ENCODE results near the gene CLPTM1. TPM values are rescaled to one million over a fixed set of nuclear protein-coding genes. Genes with fewer than 3 reads are reported as not detected.
A peak's percentile ranks its signal among the peaks of the same experiment; 100 is the strongest.
"Not testable (repeated sequence)": the region's sequence is repeated elsewhere in the genome, so short reads cannot be mapped to it uniquely, and the experiment has no call there.

CLPTM1 gene
- total RNA-seq, 2 experiments from 2014 or later: 63.8 to 65.3 TPM

DNA sequence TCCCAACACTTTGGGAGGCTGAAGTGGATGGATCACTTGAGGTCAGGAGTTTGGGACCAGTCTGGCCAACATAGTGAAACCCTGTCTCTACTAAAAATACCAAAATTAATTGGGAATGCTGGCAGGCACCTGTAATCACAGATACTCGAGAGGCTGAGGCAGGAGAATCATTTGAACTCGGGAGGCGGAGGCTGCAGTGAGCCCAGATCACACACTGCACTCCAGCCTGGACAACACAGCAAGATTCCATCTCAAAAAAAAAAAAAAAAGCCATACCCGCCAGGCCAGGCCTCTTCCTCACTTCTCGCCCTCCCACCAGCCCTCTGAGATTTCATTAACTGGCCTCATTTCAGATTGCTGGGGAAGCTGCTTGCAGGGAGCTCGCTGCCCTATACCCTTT is 38.3 kb downstream of the CLPTM1 start:
- POLR2A ChIA-PET: interaction anchor here (0.7 kb wide), 1 partner anchor 160 kb away, joined by 4 read pairs; no protein-coding TSS in a partner anchor
- H3K27ac Mint-ChIP-seq: no peak overlapping the region

DNA sequence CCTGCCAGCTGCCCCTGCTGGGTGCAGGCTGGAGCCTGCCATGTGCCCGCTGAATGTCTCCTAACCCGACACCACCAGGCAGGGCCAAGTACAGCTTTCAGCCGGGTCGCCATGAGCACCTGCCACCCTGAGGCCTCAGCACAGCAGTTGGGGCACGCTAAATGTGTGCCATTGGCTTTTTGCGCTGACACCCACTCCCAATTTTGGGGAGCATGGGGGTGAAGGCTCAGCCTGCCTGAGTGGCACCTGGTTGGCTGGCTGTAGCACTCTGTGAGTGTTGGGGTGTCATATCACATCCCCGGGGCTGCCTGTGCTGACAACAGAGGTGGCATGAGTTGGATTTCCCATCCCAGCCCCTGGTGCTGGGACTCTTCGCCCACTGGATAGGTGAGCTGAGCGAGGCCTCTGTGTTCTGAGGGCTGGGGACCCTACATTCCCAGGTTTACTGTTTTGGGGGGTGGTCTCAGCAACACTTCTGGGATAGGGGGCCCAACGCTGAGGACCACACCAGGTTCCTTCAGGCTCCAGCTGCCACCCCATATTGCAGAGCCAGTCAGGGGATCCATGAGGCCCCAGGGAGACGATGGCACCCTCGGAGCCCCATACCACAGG is 38.9 kb downstream of the CLPTM1 start:
- Mint-ChIP-seq H3K27me3 (no peaks in the 10 kb centered on the region), H3K36me3 (peaks cover 4% of the 10 kb centered on the region), H3K9me3 (no peaks in the 10 kb centered on the region), H3K4me3 (no peak overlapping the region), H3K4me1 (peaks cover 7% of the 10 kb centered on the region), H3K27ac (no peak overlapping the region)
- ATAC-seq (ENCODE audit: low read depth) (no peak), DNase-seq (no peak)
- POLR2A ChIA-PET: interaction anchor here (0.7 kb wide), 1 partner anchor 159 kb away, joined by 4 read pairs; no protein-coding TSS in a partner anchor

More for the DNA sequence above, 38.3 kb downstream of the CLPTM1 start:
- Mint-ChIP-seq H3K36me3 (peaks cover 4% of the 10 kb centered on the region), H3K4me1 (peaks cover 7% of the 10 kb centered on the region), H3K9me3 (no peaks in the 10 kb centered on the region), H3K4me3 (no peak overlapping the region), H3K27me3 (no peaks in the 10 kb centered on the region)
- ATAC-seq (ENCODE audit: low read depth) (no peak), DNase-seq (no peak)

DNA sequence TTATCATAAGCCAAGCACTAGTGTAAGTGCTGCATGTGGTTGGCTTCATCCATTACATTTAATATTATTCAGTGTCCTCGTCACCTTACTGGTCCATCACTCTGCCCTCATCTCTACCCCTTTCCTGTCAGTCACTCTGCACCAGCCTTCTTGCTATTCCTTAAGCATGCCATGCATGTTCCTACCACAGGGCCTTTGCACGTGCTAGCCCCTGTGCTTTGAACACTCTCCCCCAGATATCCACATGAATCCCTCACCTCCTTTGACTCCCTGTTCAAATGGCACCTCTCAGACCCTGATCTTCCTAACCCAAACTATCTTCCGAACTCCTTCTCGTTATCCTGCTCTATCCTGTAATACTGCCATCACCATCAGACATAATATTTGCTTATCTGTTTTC is 42.8 kb downstream of the CLPTM1 start:
- POLR2A ChIA-PET: interaction anchor here (0.7 kb wide), 1 partner anchor 215 kb away, joined by 4 read pairs; no protein-coding TSS in a partner anchor
- Mint-ChIP-seq H3K27me3 (peaks cover 2% of the 10 kb centered on the region), H3K4me3 (no peak overlapping the region), H3K27ac (peak overlapping the region; percentile 39), H3K36me3 (peaks cover 4% of the 10 kb centered on the region), H3K4me1 (peaks cover 8% of the 10 kb centered on the region), H3K9me3 (no peaks in the 10 kb centered on the region)
- DNase-seq: no peak
- no peak for ATAC-seq (ENCODE audit: low read depth)

DNA sequence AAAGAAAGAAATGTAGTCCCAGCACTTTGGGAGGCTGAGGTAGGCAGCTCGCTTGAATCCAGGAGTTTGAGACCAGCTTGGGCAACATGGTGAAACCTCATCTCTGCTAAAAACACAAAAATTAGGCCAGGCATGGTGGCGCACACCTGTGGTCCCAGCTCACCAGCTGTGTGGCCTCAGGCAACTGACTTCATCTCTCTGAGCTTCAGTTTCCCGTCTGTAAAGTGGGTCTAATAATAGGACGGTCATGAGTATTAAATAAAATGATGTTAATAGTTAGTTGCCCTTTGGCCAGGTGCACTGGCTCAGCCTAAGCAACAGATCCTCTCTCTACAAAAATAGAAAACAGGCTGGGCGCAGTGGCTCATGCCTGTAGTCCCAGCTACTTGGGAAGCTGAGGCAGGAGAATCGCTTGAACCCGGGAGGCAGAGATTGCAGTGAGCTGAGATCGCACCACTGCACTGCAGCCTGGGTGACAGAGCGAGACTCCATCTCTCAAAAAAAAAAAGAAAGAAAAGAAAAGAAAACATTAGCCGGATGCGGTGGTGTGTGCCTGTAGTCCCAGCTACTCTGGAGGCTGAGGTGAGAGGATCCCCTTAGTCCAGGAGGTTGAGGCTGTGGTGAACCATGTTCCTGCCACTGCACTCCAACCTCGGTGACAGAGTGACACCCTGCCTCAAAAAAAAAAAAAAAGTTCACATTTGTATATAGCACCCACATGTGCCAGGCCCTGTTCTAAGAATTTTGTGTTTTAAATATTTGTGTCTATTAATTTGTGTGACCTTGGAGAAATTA is 44.1 kb downstream of the CLPTM1 start:
- H3K27ac Mint-ChIP-seq; ATAC-seq (ENCODE audit: low read depth); H3K9me3 Mint-ChIP-seq; H3K4me1 Mint-ChIP-seq; DNase-seq; H3K27me3 Mint-ChIP-seq; H3K4me3 Mint-ChIP-seq; H3K36me3 Mint-ChIP-seq: not testable (repeated sequence)
- POLR2A ChIA-PET: interaction anchor here (0.7 kb wide), 1 partner anchor 231 kb away, joined by 3 read pairs; no protein-coding TSS in a partner anchor

DNA sequence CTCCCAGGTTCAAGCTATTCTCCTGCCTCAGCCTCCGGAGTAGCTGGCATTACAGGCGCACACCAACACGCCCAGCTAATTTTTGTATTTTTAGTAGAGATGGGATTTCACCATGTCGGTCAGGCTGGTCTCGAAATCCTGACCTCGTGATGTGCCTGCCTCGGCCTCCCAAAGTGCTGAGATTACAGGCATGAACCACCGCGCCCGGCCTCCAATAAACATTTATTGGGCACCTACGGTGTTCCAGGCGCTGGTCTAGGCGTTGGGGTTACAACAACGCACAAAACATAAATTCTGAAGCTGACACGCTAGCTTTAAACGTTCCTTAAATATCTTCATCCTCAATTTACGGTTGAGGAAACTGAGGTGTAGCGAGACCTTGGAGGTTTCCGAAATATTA is 45.5 kb downstream of the CLPTM1 start:
- not testable (repeated sequence) for H3K4me1 Mint-ChIP-seq; ATAC-seq (ENCODE audit: low read depth); H3K9me3 Mint-ChIP-seq; DNase-seq; H3K36me3 Mint-ChIP-seq; H3K27me3 Mint-ChIP-seq
- Mint-ChIP-seq H3K4me3 (peak overlapping the region; percentile 51), H3K27ac (peak overlapping the region; percentile 45)
- POLR2A ChIA-PET: interaction anchor here (2.3 kb wide), 1 partner anchor 38 kb away, joined by 16 read pairs; the partner anchor contains the start of gene CLASRP

DNA sequence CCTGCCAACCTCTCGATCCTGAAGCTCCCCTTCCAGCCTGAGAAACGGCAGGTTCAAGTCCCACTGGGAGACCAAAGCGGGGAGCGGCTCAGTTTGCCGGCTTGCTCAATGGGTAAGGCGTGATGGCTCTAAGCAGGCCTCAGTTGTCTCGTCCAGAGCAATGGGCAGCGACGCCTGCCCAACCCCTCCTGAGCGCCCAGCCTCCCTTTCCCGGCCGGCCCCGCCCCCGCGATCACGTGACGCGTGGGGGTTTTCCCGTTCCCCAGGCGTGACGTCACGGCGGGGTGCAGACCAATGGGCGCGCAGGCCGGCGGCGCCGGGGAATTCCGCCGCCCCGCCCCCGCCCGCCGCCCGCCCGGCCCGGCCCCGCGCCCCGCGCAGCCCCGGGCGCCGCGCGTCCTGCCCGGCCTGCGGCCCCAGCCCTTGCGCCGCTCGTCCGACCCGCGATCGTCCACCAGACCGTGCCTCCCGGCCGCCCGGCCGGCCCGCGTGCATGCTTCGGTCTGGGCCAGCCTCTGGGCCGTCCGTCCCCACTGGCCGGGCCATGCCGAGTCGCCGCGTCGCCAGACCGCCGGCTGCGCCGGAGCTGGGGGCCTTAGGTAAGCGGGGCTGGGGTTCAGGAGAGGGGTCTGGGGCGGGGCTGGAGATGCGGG is 46.0 kb downstream of the CLPTM1 start, which contains the start of gene RELB:
RELB (plus strand) TSS at position 378 of the 653 bp plus-strand sequence; CDS start at position 494, 116 bp downstream.
- DNase-seq (peak; percentile 99), ATAC-seq (ENCODE audit: low read depth) (peak; percentile 67)
- Mint-ChIP-seq H3K4me3 (peak within 1 kb of the TSS; percentile 96), H3K4me1 (peaks cover 5% of the 10 kb centered on the region), H3K27me3 (peaks cover 2% of the 10 kb centered on the region), H3K27ac (peak within 1 kb of the TSS; percentile 99), H3K9me3 (no peaks in the 10 kb centered on the region), H3K36me3 (peaks cover 1% of the 10 kb centered on the region)
- POLR2A ChIA-PET: interaction anchor here (0.7 to 2.3 kb wide), 6 partner anchors 38 to 682 kb away, joined by 3 to 16 read pairs (median 5); partner anchors contain the start of genes BLOC1S3, CLASRP, CLPTM1 and TRAPPC6A

DNA sequence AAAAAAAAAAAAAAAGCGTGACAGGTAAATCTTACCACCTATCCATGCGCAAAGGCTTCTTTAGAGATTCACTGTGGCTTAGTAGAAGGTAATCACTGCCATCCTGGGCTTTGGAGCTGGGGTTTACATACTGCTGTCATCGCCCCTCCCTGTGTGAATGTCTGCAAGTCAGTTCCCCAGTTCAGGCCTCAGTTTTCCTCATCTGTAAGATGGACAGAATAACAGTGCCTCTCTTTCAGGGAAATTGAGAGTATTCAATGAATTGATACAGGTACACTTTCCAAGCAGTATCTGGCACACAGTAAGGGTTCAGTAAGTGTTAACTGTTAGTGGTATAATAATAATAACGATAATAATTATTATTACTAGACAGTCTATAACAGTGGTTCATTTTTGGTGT is 48.3 kb downstream of the CLPTM1 start:
- H3K27me3 Mint-ChIP-seq: peaks cover 2% of the 10 kb centered on the region
- H3K4me1 Mint-ChIP-seq: peaks cover 9% of the 10 kb centered on the region
- H3K4me3 Mint-ChIP-seq: no peak overlapping the region
- ATAC-seq (ENCODE audit: low read depth): no peak
- POLR2A ChIA-PET: interaction anchor here (0.7 kb wide), 1 partner anchor 35 kb away, joined by 3 read pairs; the partner anchor contains the start of gene CLASRP
- no peak overlapping the region for H3K27ac Mint-ChIP-seq
- H3K36me3 Mint-ChIP-seq: peaks cover 4% of the 10 kb centered on the region
- no peaks in the 10 kb centered on the region for H3K9me3 Mint-ChIP-seq
- no peak for DNase-seq

DNA sequence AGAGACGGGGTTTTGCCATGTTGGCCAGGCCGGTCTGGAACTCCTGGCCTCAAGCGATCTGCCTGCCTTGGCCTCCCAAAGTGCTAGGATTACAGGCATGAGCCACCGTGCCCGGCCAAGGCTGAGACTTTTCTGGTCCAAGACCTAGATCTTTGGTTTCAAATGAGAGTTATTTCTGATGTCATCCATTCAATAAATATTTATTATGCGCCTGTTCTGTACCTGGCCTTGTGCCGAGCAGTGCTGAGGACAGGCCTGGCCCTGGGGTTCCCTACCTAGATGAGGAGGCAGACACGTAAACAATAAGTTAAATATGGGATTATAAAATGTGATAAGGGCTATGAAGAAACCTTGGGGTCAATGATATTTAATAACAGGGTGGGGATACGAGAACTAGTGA is 50.6 kb downstream of the CLPTM1 start:
- Mint-ChIP-seq H3K27ac (no peak overlapping the region), H3K9me3 (no peaks in the 10 kb centered on the region), H3K4me1 (peaks cover 5% of the 10 kb centered on the region), H3K4me3 (no peak overlapping the region), H3K36me3 (peaks cover 4% of the 10 kb centered on the region), H3K27me3 (no peaks in the 10 kb centered on the region)
- POLR2A ChIA-PET: no interaction called here
- DNase-seq: no peak
- no peak for ATAC-seq (ENCODE audit: low read depth)

DNA sequence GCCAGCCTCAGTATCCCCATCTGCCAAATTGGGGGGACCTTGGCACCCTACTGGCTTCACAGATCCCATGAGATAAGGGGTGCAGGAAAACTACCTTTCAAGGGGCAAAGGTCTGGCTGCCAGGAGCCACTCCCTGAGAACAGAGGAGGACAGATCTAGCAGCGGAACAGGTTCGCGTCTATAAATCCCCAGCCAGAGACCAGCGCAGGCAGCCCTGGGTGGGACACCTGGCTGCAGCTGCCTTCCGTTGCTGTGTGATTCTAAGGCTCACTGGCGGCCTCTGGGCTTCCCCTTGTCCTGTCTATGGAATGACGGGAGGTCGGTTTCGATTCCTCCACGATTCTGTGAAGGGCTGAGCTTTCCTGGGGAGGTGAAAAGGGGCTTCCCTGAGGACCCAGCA is 53.4 kb downstream of the CLPTM1 start:
- ATAC-seq (ENCODE audit: low read depth) (no peak), DNase-seq (no peak)
- H3K27me3 Mint-ChIP-seq: no peaks in the 10 kb centered on the region
- peaks cover 3% of the 10 kb centered on the region for H3K4me1 Mint-ChIP-seq
- H3K9me3 Mint-ChIP-seq: no peaks in the 10 kb centered on the region
- no peak overlapping the region for H3K4me3 Mint-ChIP-seq
- H3K27ac Mint-ChIP-seq: peak overlapping the region; percentile 31
- H3K36me3 Mint-ChIP-seq: peaks cover 3% of the 10 kb centered on the region
- POLR2A ChIA-PET: no interaction called here

DNA sequence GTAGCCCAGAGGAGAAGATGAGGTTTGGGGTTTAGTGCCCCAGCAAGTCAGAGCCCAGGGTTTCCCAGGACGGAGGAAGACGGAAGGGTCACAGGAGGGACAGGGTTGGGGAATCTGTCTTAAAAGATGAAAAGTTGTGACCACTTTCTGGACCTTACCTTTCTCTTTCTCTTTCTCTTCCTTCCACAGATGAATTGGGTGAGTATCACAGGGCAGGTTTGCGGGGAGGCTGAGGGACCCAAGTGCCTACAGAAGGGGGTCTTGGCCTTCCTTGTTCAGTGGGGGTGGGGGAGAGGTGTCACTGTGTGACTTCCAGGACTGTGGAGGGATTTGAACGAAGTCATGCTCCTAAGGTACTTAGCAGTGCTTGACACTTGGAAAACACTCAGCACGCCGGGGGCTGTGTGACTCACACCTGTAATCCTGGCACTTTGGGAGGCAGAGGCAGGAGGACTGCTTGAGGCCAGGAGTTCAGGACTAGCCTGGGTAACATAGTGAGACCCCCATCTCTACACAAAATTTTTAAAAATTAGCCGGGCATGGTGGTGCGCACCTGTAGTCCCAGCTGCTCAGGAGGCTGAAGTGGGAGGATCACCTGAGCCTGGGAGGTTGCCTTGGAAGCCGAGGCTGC is 54.6 kb downstream of the CLPTM1 start:
- DNase-seq (no peak), ATAC-seq (ENCODE audit: low read depth) (no peak)
- peaks cover 3% of the 10 kb centered on the region for H3K36me3 Mint-ChIP-seq
- POLR2A ChIA-PET: no interaction called here
- H3K27ac Mint-ChIP-seq: no peak overlapping the region
- no peaks in the 10 kb centered on the region for H3K9me3 Mint-ChIP-seq
- H3K4me3 Mint-ChIP-seq: no peak overlapping the region
- H3K27me3 Mint-ChIP-seq: no peaks in the 10 kb centered on the region
- H3K4me1 Mint-ChIP-seq: peaks cover 3% of the 10 kb centered on the region

DNA sequence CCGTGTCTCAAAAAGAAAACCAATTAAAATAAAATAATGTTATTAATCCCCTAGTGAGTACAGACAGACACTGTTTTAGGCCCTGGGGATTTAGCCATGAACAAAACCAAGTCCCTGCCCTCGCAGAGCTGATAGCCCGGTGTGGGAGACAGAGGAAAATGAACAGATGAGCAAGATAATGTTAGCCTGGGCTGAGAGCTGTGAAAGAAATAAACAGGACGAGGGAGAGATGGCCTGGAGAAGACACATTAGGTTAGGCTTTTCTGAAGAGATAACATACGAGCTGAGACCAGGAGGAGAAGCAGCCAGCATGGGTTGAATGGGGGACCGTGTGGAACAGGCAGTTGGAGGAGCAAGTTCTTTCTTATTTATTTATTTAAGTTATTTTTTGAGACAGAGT is 55.1 kb downstream of the CLPTM1 start:
- no peaks in the 10 kb centered on the region for H3K9me3 Mint-ChIP-seq
- no peaks in the 10 kb centered on the region for H3K27me3 Mint-ChIP-seq
- peaks cover 3% of the 10 kb centered on the region for H3K36me3 Mint-ChIP-seq
- POLR2A ChIA-PET: no interaction called here
- no peak for ATAC-seq (ENCODE audit: low read depth)
- H3K27ac Mint-ChIP-seq: no peak overlapping the region
- peaks cover 3% of the 10 kb centered on the region for H3K4me1 Mint-ChIP-seq
- no peak overlapping the region for H3K4me3 Mint-ChIP-seq
- no peak for DNase-seq

DNA sequence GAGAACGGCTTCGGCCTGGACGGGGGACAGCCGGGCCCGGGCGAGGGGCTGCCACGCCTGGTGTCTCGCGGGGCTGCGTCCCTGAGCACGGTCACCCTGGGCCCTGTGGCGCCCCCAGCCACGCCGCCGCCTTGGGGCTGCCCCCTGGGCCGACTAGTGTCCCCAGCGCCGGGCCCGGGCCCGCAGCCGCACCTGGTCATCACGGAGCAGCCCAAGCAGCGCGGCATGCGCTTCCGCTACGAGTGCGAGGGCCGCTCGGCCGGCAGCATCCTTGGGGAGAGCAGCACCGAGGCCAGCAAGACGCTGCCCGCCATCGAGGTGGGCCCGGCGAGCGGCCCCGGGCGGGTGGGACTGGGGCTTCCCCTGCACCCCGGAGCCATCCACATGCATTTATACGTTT is 56.8 kb downstream of the CLPTM1 start:
- peaks cover 5% of the 10 kb centered on the region for H3K4me1 Mint-ChIP-seq
- ATAC-seq (ENCODE audit: low read depth) (no peak), DNase-seq (no peak)
- peaks cover 1% of the 10 kb centered on the region for H3K36me3 Mint-ChIP-seq
- H3K27me3 Mint-ChIP-seq: no peaks in the 10 kb centered on the region
- H3K27ac Mint-ChIP-seq: no peak overlapping the region
- POLR2A ChIA-PET: no interaction called here
- no peak overlapping the region for H3K4me3 Mint-ChIP-seq
- H3K9me3 Mint-ChIP-seq: no peaks in the 10 kb centered on the region

Data from activated naive CD8-positive, alpha-beta T cell treated with anti-CD3 and anti-CD28 coated beads, Interleukin-2, amount 10 ng/mL, durations not matched to agents 7 days and 5 days (primary cell).